Skin of body (tissue), 2 donors: Measurements from ENCODE around the gene GJB2. TPM values are rescaled to one million over a fixed set of nuclear protein-coding genes. Genes with fewer than 3 reads are reported as not detected.

ENCODE experiments used
- DNase-seq: peaks from one replicate; lab custom pipeline; 2025; lab: John Stamatoyannopoulos, UW
- total RNA-seq: library from RNA; depleted of rRNA; stranded (reverse); fragments of >200 nt; gene quantifications from one replicate; pipeline ENCODE4 v1.2.3, GENCODE V29; 2014

GJB2 gene
- total RNA-seq, 1 donor from 2014 or later, result 84.7 TPM

- DNase-seq, result no peak
Measured at GRCh38 chr13:20192158-20192835, 441 bp downstream of the GJB2 start.

- DNase-seq, result no peak
Measured at GRCh38 chr13:20191311-20192157, 1.2 kb downstream of the GJB2 start.

- no peak for DNase-seq
Measured at GRCh38 chr13:20190481-20191310, 2.0 kb downstream of the GJB2 start.

- DNase-seq, result no peak
Measured at GRCh38 chr13:20190076-20190475, 2.7 kb downstream of the GJB2 start.

- DNase-seq, result no peak
Measured at GRCh38 chr13:20188667-20189553, 3.8 kb downstream of the GJB2 start.

- no peak for DNase-seq
Measured at GRCh38 chr13:20186771-20187170, 6.0 kb downstream of the GJB2 start.

- no peak for DNase-seq
Measured at GRCh38 chr13:20185366-20186056, 7.2 kb downstream of the GJB2 start.

GRCh38 chr13:20182231-20182846 is 10.4 kb downstream of the GJB2 start:
- peak; percentile 60 for DNase-seq

GRCh38 chr13:20181188-20181587 is 11.6 kb downstream of the GJB2 start:
- DNase-seq, result no peak

- no peak for DNase-seq
Measured at GRCh38 chr13:20178156-20178555, 14.6 kb downstream of the GJB2 start.

- DNase-seq, result no peak
Measured at GRCh38 chr13:20177049-20177831, 15.5 kb downstream of the GJB2 start.

- no peak for DNase-seq
Measured at GRCh38 chr13:20175907-20176652, 16.7 kb downstream of the GJB2 start.

GRCh38 chr13:20175406-20175794 is 17.3 kb downstream of the GJB2 start:
- no peak for DNase-seq

- DNase-seq, result no peak
Measured at GRCh38 chr13:20174656-20175405, 17.9 kb downstream of the GJB2 start.

- no peak for DNase-seq
Measured at GRCh38 chr13:20173116-20173746, 19.5 kb downstream of the GJB2 start.

GRCh38 chr13:20171364-20171763 is 21.4 kb downstream of the GJB2 start:
- no peak for DNase-seq

GRCh38 chr13:20170921-20171320 is 21.8 kb downstream of the GJB2 start:
- no peak for DNase-seq
